Activated CD4-positive, alpha-beta memory T cell treated with anti-CD3 and anti-CD28 coated beads for 36 hours (primary cell): ENCODE data around the gene SPEG. TPM values are rescaled to one million over a fixed set of nuclear protein-coding genes. Genes with fewer than 3 reads are reported as not detected.
A peak's percentile ranks its signal among the peaks of the same experiment; 100 is the strongest.

Experiments used
- CTCF ChIA-PET: fragments of 350-600 bp; sonication (Branson Sonifier 250); formaldehyde crosslinking; loops from one replicate; lab custom pipeline; 2021; ENCODE audit warnings: antibody characterized with exemption, inconsistent platforms; lab: Charles Lee
- POLR2A ChIA-PET: fragments of 350-600 bp; sonication (Branson Sonifier 250); formaldehyde crosslinking; loops from one replicate; lab custom pipeline; 2021; ENCODE audit warnings: antibody characterized with exemption; lab: Charles Lee
- DNase-seq: peaks from one replicate; pipeline ENCODE4 v3.0.0-alpha.2; 2020
- H3K27ac Mint-ChIP-seq: one replicate; pipeline ENCODE4 v1.8.0; 2021; ENCODE audit warnings: mixed read lengths
- H3K27me3 Mint-ChIP-seq: one replicate; pipeline ENCODE4 v1.8.0; 2021; ENCODE audit warnings: mixed read lengths
- H3K36me3 Mint-ChIP-seq: one replicate; pipeline ENCODE4 v1.8.0; 2021; ENCODE audit warnings: mixed read lengths
- H3K4me1 Mint-ChIP-seq: one replicate; pipeline ENCODE4 v1.8.0; 2021; ENCODE audit warnings: low read depth, mixed read lengths
- H3K4me3 Mint-ChIP-seq: one replicate; pipeline ENCODE4 v1.8.0; 2021; ENCODE audit warnings: mild to moderate bottlenecking, mixed read lengths
- H3K9me3 Mint-ChIP-seq: one replicate; pipeline ENCODE4 v1.8.0; 2021; ENCODE audit warnings: mixed read lengths
- intact Hi-C: fragments of 100-400 bp; cut with micrococcal nuclease; formaldehyde crosslinking; loops from one replicate; pipeline ENCODE4 v1.15.1; 2023
- total RNA-seq, 2 experiments: library from RNA; stranded (reverse); gene quantifications; one replicate each; pipeline ENCODE4 v1.2.3, GENCODE V29; 2021

SPEG gene
- total RNA-seq, 2 experiments from 2014 or later: 1.1 to 1.7 TPM

- Mint-ChIP-seq H3K27me3 (peaks cover 39% of the 10 kb centered on the region), H3K27ac (no peak overlapping the region), H3K4me3 (no peak overlapping the region), H3K4me1 (no peaks in the 10 kb centered on the region), H3K9me3 (no peaks in the 10 kb centered on the region), H3K36me3 (no peaks in the 10 kb centered on the region)
- CTCF ChIA-PET: interaction anchor here (0.6 kb wide), 1 partner anchor 40 kb away, joined by 3 read pairs; no protein-coding TSS in a partner anchor
- intact Hi-C loops: no loop called here
- DNase-seq: no peak
- POLR2A ChIA-PET: no interaction called here
Observed at GRCh38 chr2:219490186-219490585, 55.5 kb downstream of the SPEG start.

- Mint-ChIP-seq H3K4me3 (no peak overlapping the region), H3K4me1 (no peaks in the 10 kb centered on the region), H3K27ac (no peak overlapping the region), H3K36me3 (no peaks in the 10 kb centered on the region), H3K27me3 (peaks cover 36% of the 10 kb centered on the region), H3K9me3 (no peaks in the 10 kb centered on the region)
- intact Hi-C loops: no loop called here
- no peak for DNase-seq
- ChIA-PET CTCF (interaction anchor here (0.6 to 10.7 kb wide), 2 partner anchors 35 to 39 kb away, joined by 3 to 277 read pairs; no protein-coding TSS in a partner anchor), POLR2A (no interaction called here)
Observed at GRCh38 chr2:219490600-219491130, 56.0 kb downstream of the SPEG start.

DNA sequence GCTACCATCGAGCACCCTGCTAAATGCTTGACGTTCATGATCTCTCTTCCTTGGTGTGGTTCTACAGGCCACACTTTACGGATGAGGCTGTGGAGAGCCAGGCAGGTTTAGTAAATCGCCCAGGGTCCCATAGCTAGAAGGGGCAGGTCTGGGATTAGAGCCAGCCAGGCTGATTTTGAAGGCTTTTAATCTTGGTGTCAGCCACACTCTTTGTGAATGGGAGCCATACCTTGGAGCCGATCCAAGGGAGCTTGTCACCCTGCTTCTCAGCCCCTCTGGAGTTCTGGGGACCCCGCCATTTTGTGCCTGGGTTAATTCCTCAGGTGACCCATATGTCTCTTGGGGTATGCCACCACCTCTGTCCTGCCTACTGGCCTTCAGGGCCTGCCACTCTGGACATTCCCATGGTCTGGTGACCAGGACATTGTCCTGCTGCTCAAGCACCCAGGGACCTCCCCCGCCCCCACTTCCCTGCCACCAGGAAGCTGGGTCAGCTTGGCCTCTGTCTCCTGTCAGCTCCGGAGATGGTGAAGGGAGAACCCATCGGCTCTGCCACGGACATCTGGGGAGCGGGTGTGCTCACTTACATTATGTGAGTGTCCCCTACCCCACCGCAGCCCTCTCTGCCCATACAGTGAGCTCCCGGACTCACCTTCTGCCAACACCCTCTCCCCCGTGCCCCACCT is 56.8 kb downstream of the SPEG start:
- Mint-ChIP-seq H3K27me3 (peaks cover 37% of the 10 kb centered on the region), H3K4me1 (peaks cover under 1% of the 10 kb centered on the region), H3K4me3 (no peak overlapping the region), H3K9me3 (no peaks in the 10 kb centered on the region), H3K27ac (no peak overlapping the region), H3K36me3 (no peaks in the 10 kb centered on the region)
- intact Hi-C loops: no loop called here
- ChIA-PET CTCF (interaction anchor here (1.3 to 10.7 kb wide), 2 partner anchors 21 to 34 kb away, joined by 5 to 277 read pairs; no protein-coding TSS in a partner anchor), POLR2A (no interaction called here)
- DNase-seq: no peak

DNA sequence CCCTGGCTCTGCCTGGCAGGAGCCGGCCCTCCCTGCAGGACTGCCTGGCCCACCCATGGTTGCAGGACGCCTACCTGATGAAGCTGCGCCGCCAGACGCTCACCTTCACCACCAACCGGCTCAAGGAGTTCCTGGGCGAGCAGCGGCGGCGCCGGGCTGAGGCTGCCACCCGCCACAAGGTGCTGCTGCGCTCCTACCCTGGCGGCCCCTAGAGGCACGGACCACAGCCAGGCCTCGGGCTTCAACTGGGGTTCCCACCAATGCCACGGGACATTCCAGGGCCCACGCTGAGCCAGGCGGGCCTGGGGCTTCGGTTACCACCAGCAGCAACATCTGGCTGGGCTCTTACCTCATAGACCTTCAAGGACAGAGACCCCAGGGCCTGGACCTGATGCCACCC is 57.9 kb downstream of the SPEG start:
- no peak for DNase-seq
- no peak overlapping the region for H3K27ac Mint-ChIP-seq
- POLR2A ChIA-PET: no interaction called here
- intact Hi-C loops: no loop called here
- CTCF ChIA-PET: interaction anchor here (1.3 to 10.7 kb wide), 4 partner anchors 9 to 33 kb away, joined by 4 to 277 read pairs (median 12); no protein-coding TSS in a partner anchor
- H3K27me3 Mint-ChIP-seq: peaks cover 42% of the 10 kb centered on the region
- H3K36me3 Mint-ChIP-seq: no peaks in the 10 kb centered on the region
- H3K9me3 Mint-ChIP-seq: no peaks in the 10 kb centered on the region
- H3K4me1 Mint-ChIP-seq: peaks cover 9% of the 10 kb centered on the region
- H3K4me3 Mint-ChIP-seq: no peak overlapping the region

DNA sequence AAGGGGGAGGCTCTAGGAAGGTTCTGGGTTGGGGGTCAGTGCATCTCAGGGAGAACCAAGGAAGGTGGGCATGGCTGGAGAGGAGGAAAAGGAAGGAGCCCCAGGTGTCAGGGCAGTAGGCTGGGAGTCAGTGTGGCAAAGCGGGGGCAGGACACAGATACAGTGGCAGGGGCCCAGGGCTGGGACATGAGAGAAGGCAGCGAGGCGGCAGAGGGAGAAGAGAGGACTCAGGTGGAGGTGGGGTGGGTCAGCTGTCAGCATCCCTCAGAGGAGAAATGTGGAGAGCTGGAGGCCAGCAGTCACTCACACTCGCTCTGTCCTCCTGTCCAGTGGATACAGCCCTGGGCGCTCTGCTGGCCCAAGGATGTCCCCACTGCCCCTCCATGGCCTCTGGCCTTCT is 58.4 kb downstream of the SPEG start:
- POLR2A ChIA-PET: no interaction called here
- no peak for DNase-seq
- Mint-ChIP-seq H3K9me3 (no peaks in the 10 kb centered on the region), H3K27me3 (peaks cover 46% of the 10 kb centered on the region), H3K36me3 (no peaks in the 10 kb centered on the region), H3K4me1 (peaks cover 13% of the 10 kb centered on the region), H3K27ac (no peak overlapping the region), H3K4me3 (no peak overlapping the region)
- intact Hi-C loops: no loop called here
- CTCF ChIA-PET: interaction anchor here (1.8 to 10.7 kb wide), 3 partner anchors 10 to 32 kb away, joined by 4 to 277 read pairs (median 19); no protein-coding TSS in a partner anchor

GRCh38 chr2:219494952-219495530 is 60.4 kb downstream of the SPEG start:
- ChIA-PET CTCF (interaction anchor here (0.7 to 10.7 kb wide), 21 partner anchors 9 to 196 kb away, joined by 3 to 277 read pairs (median 5); partner anchors contain the start of genes CHPF, OBSL1 and TMEM198), POLR2A (no interaction called here)
- no peaks in the 10 kb centered on the region for H3K36me3 Mint-ChIP-seq
- peaks cover 50% of the 10 kb centered on the region for H3K27me3 Mint-ChIP-seq
- intact Hi-C loops: loop anchor here (5.0 kb wide), 1 partner anchor 53 kb away; no protein-coding TSS in a partner anchor
- no peak overlapping the region for H3K4me3 Mint-ChIP-seq
- no peaks in the 10 kb centered on the region for H3K9me3 Mint-ChIP-seq
- no peak overlapping the region for H3K27ac Mint-ChIP-seq
- peaks cover 31% of the 10 kb centered on the region for H3K4me1 Mint-ChIP-seq
- no peak for DNase-seq

- POLR2A ChIA-PET: no interaction called here
- intact Hi-C loops: loop anchor here (5.0 kb wide), 1 partner anchor 53 kb away; no protein-coding TSS in a partner anchor
- Mint-ChIP-seq H3K4me1 (peaks cover 35% of the 10 kb centered on the region), H3K4me3 (no peak overlapping the region), H3K36me3 (no peaks in the 10 kb centered on the region), H3K9me3 (no peaks in the 10 kb centered on the region), H3K27ac (no peak overlapping the region), H3K27me3 (peaks cover 50% of the 10 kb centered on the region)
- CTCF ChIA-PET: interaction anchor here (0.6 to 10.7 kb wide), 25 partner anchors 10 to 224 kb away, joined by 3 to 277 read pairs (median 5); partner anchors contain the start of genes CHPF, OBSL1 and TMEM198
- DNase-seq: peak; percentile 71
Observed at GRCh38 chr2:219495531-219496122, 61.0 kb downstream of the SPEG start.

DNA sequence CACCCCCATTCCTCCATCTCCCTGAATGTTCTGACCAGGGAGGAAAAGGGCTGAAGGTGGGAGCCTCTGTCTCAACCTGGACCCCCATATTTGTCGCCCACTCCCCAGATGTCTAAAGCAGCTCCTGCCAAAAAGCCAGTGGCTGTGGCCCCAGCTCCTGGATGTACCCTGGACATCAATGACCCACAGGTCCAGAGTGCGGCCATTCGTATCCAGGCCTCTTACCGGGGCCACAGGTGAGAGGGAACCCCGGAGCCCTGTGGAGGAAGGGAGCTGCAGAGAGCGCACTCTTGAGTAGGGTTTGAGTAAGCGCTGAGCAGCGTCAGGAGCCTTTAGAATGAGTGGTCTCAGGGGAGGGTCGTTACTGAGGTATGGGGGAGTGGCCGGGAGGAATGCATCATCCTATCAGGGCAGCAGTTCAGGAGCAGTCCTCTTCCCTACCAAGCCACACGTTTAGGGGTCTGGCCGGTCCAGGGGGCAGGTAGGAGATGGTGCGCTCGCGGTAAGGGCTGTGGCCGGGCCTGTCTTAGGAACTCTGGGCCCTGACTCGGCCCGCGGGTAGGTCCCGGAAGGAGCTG is 61.7 kb downstream of the SPEG start:
- intact Hi-C loops: loop anchor here (5.0 kb wide), 1 partner anchor 54 kb away; no protein-coding TSS in a partner anchor
- no peaks in the 10 kb centered on the region for H3K9me3 Mint-ChIP-seq
- no peak for DNase-seq
- peak overlapping the region; percentile 18 for H3K4me3 Mint-ChIP-seq
- peaks cover 35% of the 10 kb centered on the region for H3K4me1 Mint-ChIP-seq
- ChIA-PET POLR2A (interaction anchor here (1.1 kb wide), 1 partner anchor 26 kb away, joined by 4 read pairs; no protein-coding TSS in a partner anchor), CTCF (interaction anchor here (0.7 to 10.7 kb wide), 17 partner anchors 10 to 149 kb away, joined by 3 to 277 read pairs (median 5); partner anchors contain the start of genes ASIC4, CHPF and TMEM198)
- peaks cover 50% of the 10 kb centered on the region for H3K27me3 Mint-ChIP-seq
- peaks cover 2% of the 10 kb centered on the region for H3K36me3 Mint-ChIP-seq
- H3K27ac Mint-ChIP-seq: no peak overlapping the region

GRCh38 chr2:219496825-219497494 is 62.3 kb downstream of the SPEG start:
- ChIA-PET POLR2A (interaction anchor here (1.1 kb wide), 1 partner anchor 25 kb away, joined by 4 read pairs; no protein-coding TSS in a partner anchor), CTCF (interaction anchor here (0.7 to 10.7 kb wide), 10 partner anchors 11 to 148 kb away, joined by 3 to 277 read pairs (median 14); partner anchors contain the start of genes ASIC4, CHPF and TMEM198)
- no peak for DNase-seq
- H3K4me1 Mint-ChIP-seq: peaks cover 38% of the 10 kb centered on the region
- H3K4me3 Mint-ChIP-seq: peak overlapping the region; percentile 83
- H3K27me3 Mint-ChIP-seq: peaks cover 50% of the 10 kb centered on the region
- H3K36me3 Mint-ChIP-seq: peaks cover 3% of the 10 kb centered on the region
- intact Hi-C loops: loop anchor here (5.0 kb wide), 1 partner anchor 55 kb away; no protein-coding TSS in a partner anchor
- no peaks in the 10 kb centered on the region for H3K9me3 Mint-ChIP-seq
- no peak overlapping the region for H3K27ac Mint-ChIP-seq

DNA sequence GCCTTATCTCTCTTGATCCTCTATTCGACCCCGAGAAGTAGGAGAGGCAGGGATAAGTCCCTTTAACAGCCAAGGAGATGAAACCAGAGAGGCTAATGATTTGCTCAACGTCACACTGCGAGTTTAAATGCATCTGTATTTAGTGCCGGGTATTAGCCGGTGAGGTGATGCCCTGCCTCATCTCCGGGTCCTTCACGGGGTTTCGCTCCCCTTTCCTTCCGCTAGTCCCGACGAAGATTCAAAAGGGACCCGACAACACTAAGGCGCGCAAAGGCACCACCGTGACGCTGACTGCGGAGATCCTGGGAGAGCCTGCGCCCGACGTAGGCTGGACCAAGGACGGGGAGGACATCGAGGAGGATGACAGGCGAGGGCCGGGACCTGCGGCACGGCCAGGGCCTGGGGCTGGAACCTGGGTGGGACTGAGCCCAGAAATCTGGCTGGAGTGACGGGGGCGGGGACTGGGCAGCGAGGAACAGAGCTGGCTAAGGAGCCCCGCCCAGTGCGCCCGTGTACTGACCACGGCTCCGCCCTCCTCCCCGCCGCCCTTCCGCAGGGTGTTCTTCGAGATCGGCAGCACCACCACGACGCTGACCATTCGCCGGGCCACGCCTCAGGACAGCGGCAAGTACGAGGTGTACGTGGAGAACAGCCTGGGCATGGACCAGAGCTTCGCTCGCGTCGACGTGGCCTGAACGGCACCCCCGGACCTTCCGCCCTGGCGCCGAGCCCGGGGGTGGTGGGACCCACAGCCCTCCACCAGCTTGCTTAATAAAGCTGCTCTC is 63.0 kb downstream of the SPEG start:
- intact Hi-C loops: loop anchor here (1.0 to 5.0 kb wide), 8 partner anchors 12 to 109 kb away; partner anchors contain the start of genes CHPF and STK11IP
- Mint-ChIP-seq H3K9me3 (no peaks in the 10 kb centered on the region), H3K4me1 (peaks cover 38% of the 10 kb centered on the region), H3K27ac (no peak overlapping the region), H3K36me3 (peaks cover 3% of the 10 kb centered on the region), H3K27me3 (peaks cover 46% of the 10 kb centered on the region), H3K4me3 (peak overlapping the region; percentile 83)
- POLR2A ChIA-PET: interaction anchor here (1.0 to 1.7 kb wide), 5 partner anchors 15 to 110 kb away, joined by 3 to 6 read pairs (median 5); partner anchors contain the start of genes CHPF, DNPEP, STK11IP and TMEM198
- CTCF ChIA-PET: interaction anchor here (1.0 to 10.7 kb wide), 10 partner anchors 12 to 109 kb away, joined by 3 to 277 read pairs (median 6); partner anchors contain the start of genes ASIC4, CHPF and TMEM198
- DNase-seq: peak; percentile 51
